HCT116 (cell line): Measurements from ENCODE around the gene ZBTB7C.

Experiments
- EZH2 ChIP-seq: fragments of 200-600 bp; sonication (generic); IDR thresholded peaks from 2 replicates; pipeline ENCODE4 v1.6.1; 2017; ENCODE audit warnings: antibody characterized with exemption, mixed run types
- JUND ChIP-seq: IDR thresholded peaks from 2 replicates; pipeline ENCODE4 v1.6.1; 2012
- POLR2A ChIP-seq: IDR thresholded peaks from 2 replicates; pipeline ENCODE4 v1.7.0; 2011; ENCODE audit warnings: borderline replicate concordance; ENCODE audit not compliant: insufficient read depth, insufficient read length; ENCODE audit errors: extremely low read depth
- SIN3A ChIP-seq: IDR thresholded peaks from 2 replicates; pipeline ENCODE4 v1.6.1; 2012; ENCODE audit warnings: low read depth
- TCF7L2 ChIP-seq: IDR thresholded peaks from 2 replicates; pipeline ENCODE4 v1.7.0; 2011; ENCODE audit warnings: borderline replicate concordance, inconsistent platforms; ENCODE audit not compliant: insufficient read depth, insufficient read length; ENCODE audit errors: extremely low read depth
- YY1 ChIP-seq: IDR thresholded peaks from 2 replicates; pipeline ENCODE4 v1.6.1; 2011; ENCODE audit warnings: low read length, low read depth, moderate library complexity, mild to moderate bottlenecking; ENCODE audit not compliant: insufficient replicate concordance; ENCODE audit errors: extremely low read depth
- ZFX ChIP-seq: fragments of 450-650 bp; IDR thresholded peaks from 2 replicates; pipeline ENCODE4 v1.6.1; 2017
- TF ChIP-seq, protein P1 (sequence below), 3 experiments: fragments of 200-600 bp in 1 of 3; sonication (generic) in 1 of 3; IDR thresholded peaks in 2 of 3; conservative IDR thresholded peaks in 1 of 3; 2 replicates each; pipeline ENCODE4 v1.5.1; 2012 to 2017; ENCODE audit warnings: low read depth in 2 of 3, low read length in 2 of 3, antibody characterized with exemption in 1 of 3, borderline replicate concordance in 1 of 3, control low read depth in 1 of 3, mild to moderate bottlenecking in 1 of 3, mixed read lengths in 1 of 3, mixed run types in 1 of 3, moderate library complexity in 1 of 3; ENCODE audit not compliant: insufficient read depth in 1 of 3
- TF ChIP-seq, protein P2 (sequence below): IDR thresholded peaks from 2 replicates; pipeline ENCODE4 v1.6.1; 2012

DNA sequence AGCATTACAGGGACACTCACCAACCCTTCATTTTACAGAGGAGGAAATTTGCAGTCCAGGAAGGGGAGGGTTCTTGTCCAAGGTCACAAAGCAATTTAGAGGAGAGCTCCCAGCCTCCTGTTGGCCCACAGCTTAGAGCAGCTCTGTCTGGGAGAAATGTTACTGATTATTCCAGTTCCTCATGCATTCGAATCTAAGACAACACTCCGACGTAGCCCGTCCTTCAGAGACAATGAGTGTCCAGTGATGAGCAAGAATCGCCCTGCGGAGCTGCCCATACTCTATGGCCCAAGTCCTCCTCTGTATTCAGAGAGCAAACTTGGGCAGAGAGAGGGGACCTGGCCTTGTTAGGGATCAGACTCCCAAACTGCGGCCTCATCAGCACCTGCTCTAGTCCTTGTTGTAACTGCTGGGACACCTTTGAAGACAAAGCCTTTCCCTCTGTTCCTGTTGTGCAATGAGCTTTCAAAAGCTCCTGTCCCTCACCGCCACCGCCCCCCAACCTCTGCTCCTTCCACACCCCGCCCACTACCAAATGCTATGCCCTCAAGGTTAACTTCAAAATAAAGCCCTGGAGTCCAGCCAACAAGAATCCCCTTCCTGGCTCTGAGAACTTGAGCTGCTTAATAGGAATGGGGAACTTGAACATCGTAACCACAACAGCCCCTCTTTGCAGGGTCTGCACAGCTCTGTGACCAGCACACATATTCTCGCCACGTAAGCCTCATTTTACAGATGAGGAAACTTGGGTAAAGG, 243.9 kb downstream of the ZBTB7C start:
- TF ChIP-seq ZFX = no peak
- TF ChIP-seq, protein P1, sequence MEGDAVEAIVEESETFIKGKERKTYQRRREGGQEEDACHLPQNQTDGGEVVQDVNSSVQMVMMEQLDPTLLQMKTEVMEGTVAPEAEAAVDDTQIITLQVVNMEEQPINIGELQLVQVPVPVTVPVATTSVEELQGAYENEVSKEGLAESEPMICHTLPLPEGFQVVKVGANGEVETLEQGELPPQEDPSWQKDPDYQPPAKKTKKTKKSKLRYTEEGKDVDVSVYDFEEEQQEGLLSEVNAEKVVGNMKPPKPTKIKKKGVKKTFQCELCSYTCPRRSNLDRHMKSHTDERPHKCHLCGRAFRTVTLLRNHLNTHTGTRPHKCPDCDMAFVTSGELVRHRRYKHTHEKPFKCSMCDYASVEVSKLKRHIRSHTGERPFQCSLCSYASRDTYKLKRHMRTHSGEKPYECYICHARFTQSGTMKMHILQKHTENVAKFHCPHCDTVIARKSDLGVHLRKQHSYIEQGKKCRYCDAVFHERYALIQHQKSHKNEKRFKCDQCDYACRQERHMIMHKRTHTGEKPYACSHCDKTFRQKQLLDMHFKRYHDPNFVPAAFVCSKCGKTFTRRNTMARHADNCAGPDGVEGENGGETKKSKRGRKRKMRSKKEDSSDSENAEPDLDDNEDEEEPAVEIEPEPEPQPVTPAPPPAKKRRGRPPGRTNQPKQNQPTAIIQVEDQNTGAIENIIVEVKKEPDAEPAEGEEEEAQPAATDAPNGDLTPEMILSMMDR (IDR thresholded peaks at IDR 0.05 in 2 of 3, conservative IDR thresholded peaks at IDR 0.05 in 1 of 3; ENCODE audit: borderline replicate concordance in 1 of 3, insufficient read depth in 1 of 3, low read depth in 2 of 3, low read length in 2 of 3) = no peak
- TF ChIP-seq, protein P2, sequence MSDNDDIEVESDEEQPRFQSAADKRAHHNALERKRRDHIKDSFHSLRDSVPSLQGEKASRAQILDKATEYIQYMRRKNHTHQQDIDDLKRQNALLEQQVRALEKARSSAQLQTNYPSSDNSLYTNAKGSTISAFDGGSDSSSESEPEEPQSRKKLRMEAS = no peak
- TF ChIP-seq SIN3A = no peak
- no peak for TF ChIP-seq EZH2
- TF ChIP-seq POLR2A = no peak
- no peak for TF ChIP-seq YY1
- no peak for TF ChIP-seq TCF7L2
- TF ChIP-seq JUND = no peak
